NCI-H510A (cell line): Measurements from ENCODE around the gene C17orf100.
"Not testable (repeated sequence)": the region's sequence is repeated elsewhere in the genome, so short reads cannot be mapped to it uniquely, and the experiment has no call there.

Source experiments
- DNase-seq: peaks from one replicate; lab custom pipeline; 2025; lab: John Stamatoyannopoulos, UW

The C17orf100 gene

DNA sequence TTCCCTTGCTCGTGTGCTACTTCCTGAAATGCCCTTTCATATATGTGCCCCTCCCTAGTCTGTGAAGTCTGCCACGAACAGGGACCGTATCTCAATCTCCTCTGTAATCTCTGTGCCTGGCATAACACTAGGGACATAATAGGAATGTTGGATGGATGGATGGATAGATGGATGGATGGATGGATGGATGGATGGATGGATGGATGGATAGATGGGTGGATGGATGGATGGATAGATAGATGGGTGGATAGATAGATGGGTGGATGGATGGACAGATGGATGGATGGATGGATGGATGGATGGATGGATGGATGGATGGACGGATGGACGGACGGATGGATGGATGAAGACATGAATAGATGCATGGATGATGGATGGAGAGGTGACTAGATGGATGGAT lies 40.4 kb downstream of the C17orf100 start:
- DNase-seq: not testable (repeated sequence)

- DNase-seq: no peak
These were observed 43.5 kb downstream of the C17orf100 start for GRCh38 chr17:6695051-6695450.

DNA sequence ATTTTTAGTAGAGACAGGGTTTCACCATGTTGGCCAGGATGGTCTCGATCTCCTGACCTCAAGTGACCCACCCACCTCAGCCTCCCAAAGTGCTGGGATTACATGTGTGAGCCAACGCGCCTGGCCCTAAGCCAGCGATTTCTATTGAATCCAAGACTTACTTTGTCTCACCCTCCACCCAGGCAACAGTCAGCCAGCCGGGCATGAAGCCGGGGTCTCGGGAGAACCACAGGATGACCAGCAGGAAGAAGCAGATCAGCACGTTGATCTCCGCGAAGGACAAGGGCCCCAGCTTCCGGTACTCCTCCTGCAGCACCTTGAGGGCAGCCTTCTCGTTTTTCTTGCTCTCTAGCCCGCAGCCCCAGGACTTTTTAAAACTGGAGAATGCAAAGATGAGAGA lies 44.0 kb downstream of the C17orf100 start:
- DNase-seq: no peak

DNA sequence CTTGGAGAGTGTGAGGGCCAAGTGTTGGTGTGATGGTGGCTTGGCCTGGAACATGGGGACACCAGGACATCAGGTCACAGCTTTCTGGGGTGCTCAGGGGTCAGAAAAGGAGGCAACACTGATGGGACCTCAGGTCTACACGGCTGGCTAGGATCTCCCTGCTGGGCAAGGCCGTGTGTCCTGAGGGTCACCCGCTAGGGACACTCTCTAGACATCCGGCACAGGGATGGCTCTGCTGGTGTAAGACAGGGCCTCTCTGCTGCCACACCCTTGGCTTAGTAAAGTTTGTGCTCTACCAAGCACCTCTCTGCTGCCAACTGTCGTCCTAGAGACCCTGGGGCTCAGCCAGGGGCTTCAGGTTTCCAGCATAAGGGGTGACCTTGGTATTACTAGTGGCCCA lies 45.3 kb downstream of the C17orf100 start:
- no peak for DNase-seq

GRCh38 chr17:6698004-6698403 lies 46.4 kb downstream of the C17orf100 start:
- DNase-seq: no peak

DNA sequence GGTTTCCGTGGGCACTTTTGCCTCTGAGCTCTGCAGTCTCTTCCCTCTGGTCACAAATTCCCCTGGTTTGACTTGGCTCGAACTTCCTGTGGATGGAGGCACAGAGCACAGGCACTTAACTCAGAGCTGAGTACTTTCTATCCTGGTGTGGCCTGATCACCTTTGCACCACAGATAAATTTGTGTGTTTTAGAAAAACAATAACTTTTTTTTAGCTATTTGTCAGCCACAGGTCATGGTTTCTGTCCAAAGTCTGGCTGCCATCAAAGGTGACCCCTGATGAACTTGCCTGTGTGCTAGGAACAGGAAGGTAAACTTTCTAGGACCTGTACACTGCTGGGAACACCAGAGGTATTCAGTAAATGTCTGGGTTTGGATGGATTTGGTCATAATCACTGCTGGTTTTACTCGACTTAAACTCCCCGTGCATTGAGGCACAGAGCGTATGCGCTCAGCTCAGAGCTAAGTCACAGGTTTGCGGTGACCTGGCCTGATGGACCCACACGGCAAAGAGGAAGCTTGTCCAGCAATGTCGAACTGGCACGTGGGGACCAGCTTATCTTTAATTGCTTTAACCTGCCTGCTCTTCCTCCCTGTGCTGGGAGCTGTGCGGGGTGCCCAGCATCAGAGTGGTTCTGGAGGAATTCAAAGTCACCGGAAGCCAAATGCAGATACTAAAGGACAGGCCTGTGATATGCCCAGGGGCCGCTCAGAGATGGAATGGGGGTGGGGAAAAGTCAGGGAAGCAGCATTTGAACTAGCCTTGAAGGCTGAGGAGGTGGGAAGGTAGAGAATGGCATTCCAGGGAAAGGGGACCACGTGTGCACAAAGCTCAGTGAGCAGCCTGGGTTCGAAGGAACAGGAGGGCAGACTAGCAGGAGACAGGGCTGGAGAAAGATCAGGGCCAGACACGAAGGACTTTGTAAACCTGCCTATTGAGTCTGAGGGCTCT lies 48.7 kb downstream of the C17orf100 start:
- no peak for DNase-seq

DNA sequence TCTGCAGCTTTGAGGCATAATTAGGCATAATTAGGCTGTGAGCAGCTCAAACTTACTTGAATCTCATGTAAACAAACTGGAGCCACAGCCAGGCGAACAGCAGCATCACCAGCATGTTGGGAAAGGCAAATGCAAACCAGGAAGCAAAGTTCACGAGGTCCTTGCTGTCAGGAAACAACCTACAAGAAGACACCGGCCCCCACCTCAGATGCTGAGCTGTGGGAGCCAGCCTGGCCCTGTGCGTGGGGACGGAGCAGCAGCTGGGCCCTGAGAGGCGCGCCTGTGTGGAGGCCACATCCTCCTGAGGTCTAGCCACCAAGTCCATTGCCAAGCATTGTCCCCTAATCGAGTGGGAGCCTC lies 49.4 kb downstream of the C17orf100 start:
- DNase-seq: no peak

DNA sequence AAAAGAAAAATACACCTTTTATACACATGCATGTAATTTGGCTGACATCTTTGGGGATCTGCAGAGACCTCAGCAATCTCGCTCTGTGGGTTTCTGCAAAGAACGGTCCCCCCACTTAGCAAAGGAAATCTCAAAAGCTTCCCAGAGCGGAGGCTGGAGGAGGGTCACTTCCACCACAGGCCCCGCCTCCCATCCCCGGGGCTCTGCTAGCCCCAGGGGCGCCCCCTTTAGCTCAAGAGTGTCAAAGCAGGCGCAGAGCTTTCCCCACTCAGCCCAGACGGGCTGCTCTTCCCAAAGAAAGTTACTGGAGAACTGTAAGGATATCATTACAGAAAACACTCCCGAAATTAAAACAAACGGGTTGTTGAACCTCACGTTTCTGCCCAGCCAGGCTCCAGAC lies 50.2 kb downstream of the C17orf100 start:
- DNase-seq: no peak

GRCh38 chr17:6702567-6703215 lies 51.1 kb downstream of the C17orf100 start:
- no peak for DNase-seq
